OCI-LY3 (cell line): ENCODE results near the gene NEU4.

Experiments
- CTCF ChIP-seq: fragments of 200-600, 300-600 bp; sonication (generic); IDR thresholded peaks from 2 replicates; pipeline ENCODE4 v1.5.1; 2014; ENCODE audit warnings: antibody characterized with exemption, low read length, low read depth
- EZH2phosphoT487 ChIP-seq: fragments of 200-600 bp; shearing (Covaris generic); IDR thresholded peaks from 2 replicates; pipeline ENCODE4 v1.6.1; 2018; ENCODE audit warnings: antibody characterized with exemption, mixed run types, low read depth

- TF ChIP-seq CTCF (no peak), EZH2phosphoT487 (no peak)
Observed at GRCh38 chr2:241798631-241799521, 10.1 kb upstream of the NEU4 start.
